ENCODE results near the gene MGME1.

Gene MGME1, protein sequence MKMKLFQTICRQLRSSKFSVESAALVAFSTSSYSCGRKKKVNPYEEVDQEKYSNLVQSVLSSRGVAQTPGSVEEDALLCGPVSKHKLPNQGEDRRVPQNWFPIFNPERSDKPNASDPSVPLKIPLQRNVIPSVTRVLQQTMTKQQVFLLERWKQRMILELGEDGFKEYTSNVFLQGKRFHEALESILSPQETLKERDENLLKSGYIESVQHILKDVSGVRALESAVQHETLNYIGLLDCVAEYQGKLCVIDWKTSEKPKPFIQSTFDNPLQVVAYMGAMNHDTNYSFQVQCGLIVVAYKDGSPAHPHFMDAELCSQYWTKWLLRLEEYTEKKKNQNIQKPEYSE

DNA sequence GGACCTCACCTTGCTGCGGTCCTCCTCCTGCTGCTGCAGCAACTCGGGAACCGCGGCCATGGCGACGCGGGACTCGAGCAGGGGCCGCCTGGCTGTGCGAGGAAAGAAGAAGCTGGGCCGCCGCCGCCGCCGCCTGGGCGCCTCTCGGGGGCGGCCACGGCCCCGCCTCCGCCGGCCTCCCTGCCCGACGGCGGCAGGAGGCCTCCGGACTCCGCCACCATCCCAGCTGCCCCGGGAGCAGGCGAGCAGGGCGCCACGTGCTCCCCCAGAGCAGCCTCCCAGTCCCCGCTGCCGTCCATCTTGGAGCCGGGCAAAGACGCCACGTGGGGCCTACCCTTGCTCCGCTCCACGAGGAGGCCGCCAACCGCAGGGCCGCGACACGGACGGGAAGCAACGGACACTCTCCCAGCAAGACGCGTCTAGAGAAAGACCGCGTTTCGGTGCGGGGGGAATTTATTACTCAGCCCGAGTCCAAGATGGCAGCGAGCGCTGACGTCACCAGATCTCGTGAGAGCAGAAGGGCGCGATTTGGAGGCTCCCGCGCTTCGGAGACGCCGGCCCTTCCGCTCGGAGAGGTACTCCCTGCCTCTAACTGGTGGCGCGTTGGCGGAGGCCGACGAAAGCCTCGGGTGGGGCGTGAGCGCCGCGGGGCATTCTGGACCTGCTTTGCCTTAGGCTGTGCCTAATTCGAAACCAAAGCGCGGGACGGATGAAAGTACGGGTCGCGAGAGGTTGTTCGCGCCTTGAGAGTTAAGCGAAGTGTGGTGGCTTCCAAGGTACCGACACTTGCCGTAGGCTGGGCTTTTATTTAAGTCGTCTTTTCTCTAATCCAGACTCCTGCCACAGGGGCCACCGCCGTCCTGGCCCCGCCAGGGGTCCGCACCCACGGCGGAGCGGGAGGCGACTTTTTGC is at the start of gene MGME1, which contains the start of gene SNX5:
TSS of gene MGME1 (plus strand) at position 653 of the 912 bp plus-strand sequence. CDS start 842 bp downstream, outside the sequence.
TSS of gene SNX5 (minus strand) at position 429 of the 912 bp plus-strand sequence. CDS start at position 60, 369 bp downstream.
- peak; percentile 99 for DNase-seq

DNA sequence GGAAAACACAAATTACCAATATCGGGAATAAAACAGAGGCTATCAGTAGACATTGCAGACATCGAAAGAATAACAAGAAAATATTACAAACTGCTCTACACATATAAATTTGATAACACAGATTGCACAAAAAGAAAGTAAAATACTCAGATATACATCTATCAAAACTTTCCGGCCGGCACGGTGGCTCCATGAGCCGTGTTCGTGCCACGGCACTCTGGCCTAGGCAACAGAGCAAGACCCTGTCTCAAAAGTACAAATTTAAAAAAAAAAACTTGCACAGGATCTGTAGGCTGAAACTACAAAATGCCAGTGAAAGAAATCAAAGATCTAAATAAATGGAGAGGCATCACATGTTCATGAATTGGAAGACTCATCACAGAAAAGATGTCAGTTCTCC is 49.7 kb upstream of the MGME1 start:
- no peak for DNase-seq

DNA sequence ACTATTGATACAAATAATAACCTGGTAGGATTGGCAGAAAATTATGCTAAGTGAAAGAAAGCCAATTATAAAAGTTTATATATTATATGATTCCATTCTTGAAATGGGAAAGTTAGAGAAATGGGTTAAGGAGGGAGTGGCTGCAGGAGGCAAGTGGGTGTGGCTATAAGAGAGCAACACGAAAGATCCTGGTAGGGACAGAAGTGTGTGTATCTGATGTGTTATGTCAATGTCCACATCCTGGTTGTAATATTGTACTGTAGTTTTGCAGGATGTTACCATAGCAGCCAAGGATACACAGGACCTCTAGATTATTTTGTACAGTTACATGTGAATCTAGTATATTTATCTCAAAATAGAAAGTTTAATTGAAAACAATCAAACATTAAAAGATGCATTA is 47.0 kb upstream of the MGME1 start:
- DNase-seq = no peak

DNA sequence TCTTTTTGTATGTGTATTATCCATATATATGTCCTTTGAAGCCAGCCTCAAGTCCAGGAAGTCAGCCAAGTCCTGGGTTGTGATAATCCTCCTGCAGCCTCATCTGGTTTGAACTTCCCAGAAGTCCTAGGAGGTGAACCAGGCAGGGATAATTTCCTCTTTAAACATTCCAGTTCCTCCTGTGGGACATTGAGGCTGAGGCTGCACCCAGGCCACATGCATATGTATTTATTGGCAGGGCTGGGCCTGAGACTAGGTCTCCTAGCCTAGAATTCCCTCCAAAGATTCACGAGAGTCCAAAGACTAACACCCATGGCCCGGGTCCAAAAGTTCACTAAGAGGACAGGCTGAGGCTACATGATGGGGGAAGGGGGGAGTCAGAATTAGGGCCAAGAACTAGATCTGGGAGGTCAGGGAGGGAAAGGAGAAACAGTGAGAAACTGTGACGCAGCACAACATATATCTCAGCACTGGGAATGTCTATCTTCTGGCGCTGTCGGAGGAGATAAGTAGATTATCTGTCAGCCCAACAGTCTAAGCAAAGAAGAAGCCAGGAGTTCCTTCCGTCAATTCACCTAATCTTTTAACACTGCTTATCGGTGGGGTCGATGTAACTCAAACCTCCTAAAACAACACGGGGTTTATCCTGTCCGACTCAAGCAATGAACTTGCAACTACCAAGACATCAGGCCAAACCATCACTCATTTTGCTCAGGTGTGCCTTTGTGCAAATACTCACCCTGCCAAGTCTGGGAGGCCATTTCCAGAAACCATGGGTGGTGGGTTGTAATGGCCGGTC is 43.5 kb upstream of the MGME1 start:
- DNase-seq = no peak

DNA sequence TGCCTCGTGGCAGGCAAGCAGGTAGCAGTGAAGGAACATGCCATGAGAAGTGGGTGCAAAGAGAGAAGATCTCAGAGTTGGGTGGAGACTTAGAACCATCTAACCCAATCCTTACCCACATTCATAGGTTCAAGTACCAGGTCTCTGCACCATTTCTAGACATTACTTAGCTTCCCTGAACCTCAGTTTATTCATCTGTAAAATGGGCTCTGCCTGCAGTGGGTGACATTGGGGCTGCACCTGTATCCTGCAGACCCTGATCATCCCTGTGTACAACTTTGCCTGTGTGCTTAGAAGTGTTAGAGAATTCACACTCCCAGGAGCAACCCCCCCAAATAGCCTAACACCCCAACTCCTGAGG is 42.9 kb upstream of the MGME1 start:
- no peak for DNase-seq

DNA sequence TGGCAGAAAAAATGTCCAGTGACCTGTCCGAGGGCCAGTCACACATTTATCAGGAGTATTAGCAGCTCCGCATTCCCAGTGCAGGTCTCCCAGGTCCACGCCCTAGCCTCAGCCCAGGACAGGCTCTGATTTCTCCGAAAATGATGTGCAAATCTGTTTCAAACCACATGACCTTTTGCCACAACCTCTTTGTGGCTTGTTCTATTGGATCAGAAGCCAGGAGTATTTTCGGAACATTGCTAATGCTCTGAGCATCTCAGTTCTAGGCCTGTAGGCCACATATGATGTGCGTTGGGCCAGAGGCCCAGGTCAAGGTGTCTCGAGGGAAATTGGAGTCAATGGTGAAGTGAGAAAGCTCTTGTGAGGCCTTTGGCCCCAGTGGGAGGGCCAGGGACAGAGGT is 40.6 kb upstream of the MGME1 start:
- DNase-seq = no peak

DNA sequence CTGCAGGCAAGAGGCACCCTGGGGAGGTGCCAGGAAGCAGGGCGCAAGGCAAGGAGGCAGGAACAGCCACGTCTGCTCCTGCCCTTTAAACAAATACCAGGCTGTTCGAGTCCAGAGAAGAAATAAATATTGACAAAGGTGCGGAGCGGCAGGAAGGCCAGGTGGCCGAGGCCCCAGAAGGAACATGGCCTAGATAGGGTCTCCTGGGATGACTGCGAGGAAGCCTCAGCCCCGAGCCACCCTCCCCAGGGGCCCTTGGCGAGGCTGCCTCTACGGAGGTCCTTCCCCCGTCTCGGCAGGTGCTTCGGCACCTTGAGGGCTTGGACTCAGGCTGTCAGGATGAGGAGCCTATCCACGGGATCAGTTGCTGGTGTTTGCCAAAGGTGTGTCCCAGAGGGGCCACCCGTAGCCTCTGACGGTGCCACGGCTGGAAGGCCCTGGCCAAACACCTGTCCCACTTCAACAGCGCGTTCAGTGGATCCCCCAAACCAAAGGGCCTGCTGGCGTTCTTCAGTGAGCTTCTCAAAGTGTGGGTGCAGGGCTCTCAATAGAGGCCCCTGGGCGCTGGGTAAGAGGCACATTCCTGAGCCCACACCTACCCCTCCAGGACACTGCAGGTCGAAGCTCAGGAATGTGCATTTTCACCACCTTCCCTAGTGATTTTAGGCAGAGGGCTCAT is 40.0 kb upstream of the MGME1 start:
- DNase-seq = no peak

DNA sequence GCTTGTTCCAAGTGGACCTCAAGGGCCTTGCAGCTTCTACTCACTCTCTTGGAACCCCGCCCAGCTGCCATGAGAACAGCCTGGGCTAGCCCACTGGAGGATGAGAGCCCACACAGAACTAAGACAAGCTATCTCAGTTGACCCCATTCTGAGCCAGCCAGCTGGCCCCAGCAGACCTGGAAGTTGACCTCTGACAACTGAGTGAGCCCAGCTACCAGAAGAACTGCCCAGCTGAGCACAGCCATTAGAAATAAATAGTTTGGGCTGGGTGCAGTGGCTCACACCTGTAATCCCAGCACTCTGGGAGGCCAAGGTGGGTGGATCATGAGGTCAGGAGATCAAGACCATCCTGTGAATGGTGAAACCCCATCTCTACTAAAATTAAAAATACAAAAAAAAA is 37.3 kb upstream of the MGME1 start:
- DNase-seq = no peak

DNA sequence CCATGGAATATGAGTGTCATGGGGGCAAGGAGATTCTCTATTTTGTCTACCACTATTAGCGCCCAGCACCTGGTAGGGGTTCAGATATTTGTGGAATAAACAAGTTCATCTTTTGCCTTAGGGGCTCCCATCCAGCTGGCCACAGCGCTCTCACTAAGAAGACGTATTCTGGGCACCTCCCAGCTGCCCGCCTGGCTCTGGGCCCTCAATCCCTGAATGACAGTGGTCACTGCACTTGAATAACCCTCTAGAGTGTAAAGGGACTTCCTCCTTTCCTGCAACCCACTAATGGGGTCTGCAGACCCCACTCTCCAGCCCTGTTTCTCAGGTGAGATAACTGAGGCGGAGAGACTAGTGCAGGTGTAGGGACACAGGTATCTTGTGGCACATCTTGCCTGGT is 36.4 kb upstream of the MGME1 start:
- no peak for DNase-seq

DNA sequence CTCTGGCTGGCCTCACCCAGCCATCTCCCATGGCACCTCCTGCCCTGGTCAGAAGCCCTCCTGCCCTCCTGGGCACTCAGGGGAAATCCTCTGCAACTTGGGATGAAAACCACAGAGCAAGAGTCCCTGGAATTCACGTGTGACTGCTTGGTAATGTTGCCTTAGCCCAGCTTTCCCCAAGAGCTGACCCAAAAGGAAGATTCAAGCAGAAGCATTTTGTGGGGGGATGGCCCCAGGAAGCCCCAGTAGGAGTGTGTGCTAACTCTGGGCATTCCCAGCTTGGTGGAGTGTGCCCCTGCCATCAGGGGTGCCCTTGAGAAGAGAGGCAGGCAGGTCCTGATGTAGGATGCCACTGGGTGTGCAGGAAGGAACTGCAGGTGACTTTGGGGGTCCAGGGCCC is 35.7 kb upstream of the MGME1 start:
- no peak for DNase-seq

DNA sequence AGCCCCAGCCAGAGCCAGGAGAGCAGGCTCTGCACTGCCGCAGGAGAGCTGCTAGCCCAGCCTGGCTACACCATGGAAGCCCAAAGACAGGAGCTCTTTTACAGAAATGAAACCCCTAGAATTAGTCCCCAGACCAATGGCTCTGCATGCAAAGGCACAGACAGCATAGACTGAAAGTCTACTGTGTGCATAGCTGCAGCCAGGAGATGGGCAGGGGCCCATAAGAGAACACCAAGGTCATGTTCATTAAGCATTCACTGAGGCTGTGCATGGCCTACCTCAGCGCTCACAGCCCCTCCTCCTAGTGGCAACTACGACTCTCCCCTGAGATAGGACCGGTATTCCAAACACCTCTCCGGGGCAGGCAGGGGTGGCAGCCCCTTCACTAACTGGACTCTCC is 35.1 kb upstream of the MGME1 start:
- no peak for DNase-seq

DNA sequence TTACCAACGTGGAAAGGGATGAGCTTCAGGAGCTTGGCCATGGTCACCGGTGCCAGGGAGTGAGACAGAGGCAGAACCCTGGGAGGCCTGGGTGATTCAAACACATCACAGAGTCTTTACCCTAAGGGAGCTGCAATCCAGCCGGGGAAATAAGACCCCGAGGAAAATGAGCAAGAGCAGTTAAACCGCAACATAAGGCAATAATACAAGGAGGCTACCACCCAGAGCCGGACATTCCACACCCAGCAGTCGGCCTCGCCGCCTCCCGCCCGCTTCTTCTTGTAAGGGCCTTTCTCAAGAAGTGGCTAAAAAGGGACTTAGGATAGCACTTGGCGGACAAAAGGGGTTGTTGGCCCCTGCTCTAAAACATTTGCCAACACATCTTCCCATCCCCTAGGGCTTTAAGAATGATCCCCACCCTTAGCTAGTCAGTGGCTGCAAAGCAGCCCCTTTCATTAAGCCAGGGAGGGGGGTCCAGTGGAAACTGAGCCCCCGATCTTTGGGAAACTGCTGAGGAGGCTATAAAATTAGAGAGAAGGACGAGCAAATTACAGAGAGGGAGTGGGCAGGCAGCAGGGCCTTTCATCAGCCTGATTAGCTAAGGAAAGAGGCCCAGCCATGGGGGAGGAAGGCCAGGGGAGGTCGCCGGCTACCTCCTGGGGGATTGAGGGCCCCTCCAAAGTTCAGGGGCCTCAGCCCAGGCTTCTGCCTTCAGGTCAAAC is 34.5 kb upstream of the MGME1 start:
- DNase-seq = no peak

DNA sequence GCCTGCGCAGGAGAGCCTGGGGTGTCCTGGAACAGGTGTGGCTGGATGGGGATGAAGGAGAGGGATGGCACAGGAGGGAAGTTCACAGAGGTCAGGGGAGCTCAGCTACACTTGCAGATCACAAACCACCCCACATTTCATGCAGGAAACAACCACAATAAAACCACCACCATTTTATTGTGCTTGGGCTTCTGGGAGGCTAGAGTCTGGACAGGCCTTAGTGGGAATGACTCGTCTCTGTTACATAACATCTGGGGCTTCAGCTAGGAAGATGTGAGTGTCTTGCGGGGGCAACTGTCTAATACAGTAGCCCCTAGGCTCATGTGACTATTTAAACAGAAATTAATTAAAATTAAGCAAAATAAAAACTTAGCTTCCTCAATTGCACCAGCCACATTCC is 33.6 kb upstream of the MGME1 start:
- DNase-seq = no peak

DNA sequence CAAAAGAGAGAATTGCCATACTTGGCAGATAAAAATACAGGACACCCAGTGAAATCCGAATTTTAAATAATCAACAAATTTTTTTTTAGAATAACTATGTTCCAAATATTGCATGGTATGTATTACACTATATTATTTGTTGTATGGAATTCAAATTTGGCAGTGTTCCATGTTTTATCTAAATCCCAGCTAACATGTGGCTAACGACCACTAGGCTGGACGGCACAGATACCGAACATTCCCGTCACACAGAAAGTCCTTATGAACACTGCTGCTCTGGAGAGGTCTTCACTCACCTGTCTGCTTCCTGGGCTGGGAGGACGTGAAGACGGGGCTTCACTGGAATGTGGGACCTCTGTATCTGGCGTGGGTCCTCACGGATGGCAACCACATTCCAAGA is 33.1 kb upstream of the MGME1 start:
- DNase-seq = no peak

DNA sequence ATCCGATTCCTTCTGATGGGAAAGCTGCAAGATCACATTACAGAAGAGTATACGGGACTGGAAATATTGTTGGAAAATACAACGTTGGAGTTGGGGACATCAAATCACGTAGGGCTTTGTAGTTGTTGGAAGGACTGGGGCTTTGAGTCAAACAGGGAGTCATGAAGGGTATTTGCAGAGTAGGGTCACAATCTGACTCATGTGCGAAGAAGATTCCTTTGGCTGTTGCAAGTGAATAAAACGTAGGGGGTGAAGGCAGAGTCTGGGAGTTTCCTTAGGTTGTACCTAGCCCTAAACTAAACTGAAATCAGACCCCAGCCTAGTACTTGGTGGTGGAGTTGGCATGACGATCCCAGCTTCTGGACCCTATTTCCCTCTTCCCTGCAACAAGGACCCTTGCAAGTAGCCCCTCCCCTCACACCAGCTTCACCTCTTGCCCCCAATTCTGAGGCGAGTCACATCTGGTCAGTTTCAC is 32.5 kb upstream of the MGME1 start:
- no peak for DNase-seq

DNA sequence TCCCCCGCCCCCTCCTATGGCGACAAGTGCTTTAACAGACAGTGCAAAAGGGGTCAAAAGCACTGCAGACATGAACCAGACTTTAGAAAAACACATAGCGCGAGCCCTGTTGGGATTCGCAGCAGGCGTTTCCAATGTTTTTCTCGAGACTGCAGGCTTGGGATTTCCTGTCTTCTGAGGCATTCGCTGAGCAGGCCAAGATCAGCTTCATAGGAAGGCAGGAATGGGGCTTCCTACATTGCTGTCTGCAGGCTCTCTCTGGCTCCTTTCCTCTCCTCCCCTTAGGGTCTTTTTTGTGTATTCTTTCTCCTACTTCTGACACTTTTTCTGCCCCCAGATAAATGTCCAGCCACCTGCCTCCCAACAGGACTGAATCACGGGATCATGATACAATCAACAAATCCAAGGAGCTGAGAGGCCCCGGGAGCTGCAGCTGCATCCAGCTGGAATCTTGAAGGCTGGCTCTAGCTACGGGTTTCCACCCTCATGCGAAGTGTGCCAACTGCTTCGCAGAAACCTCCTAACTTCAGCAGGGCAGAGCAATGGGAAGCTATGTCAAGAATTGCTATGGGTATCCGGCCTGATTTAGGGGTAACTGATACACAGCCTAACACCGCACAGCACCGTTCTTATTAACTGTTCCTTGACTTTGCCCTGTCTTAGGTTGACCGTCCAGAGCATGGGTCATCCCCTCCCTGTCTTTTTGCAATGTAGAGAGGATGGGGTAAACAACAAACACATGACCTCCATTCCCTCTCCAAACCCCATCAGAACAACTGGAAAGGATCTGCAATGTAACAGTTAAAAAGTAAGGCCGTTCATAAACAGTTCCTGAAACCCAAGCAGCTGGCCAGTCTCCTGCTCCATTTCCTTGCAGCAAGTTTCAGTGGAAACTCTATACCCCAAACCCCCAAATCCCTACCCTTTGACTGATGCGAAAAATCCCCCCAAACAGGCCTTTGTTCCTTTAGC is 31.8 kb upstream of the MGME1 start:
- no peak for DNase-seq

DNA sequence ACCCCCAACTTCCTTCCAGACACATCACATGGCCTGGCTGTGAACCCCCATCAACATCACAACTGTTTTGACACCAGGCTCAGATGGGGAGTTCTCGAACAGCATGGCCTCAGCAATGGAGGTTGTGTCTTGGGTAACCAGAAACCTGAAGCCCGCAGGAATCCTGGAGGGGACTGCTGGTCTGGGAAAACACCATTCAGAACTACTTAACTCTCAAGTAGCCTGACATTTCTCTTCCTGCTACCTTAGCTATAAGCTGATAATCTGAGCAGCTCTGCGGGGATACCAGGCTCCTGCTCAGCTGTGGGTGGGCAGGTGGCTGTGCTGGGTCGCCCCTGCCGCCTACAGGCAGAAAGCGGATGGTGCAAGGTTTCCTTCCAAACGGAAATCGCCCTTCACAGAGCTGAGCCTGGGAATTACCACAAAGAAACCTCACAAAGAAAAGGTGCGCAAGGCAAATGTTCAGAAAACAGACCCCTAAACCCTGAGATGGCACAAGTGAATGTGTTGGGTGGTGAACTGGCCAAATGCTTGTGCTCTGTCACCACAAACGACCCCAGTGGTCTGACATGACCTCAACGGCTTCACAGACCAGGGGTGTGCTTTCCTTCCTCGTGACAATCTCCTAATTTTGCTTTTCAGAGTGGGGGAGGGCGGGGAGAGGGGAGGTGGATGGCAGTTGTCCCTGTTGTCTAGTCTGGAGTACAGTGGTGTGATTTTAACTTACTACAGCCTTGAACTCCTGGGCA is 29.8 kb upstream of the MGME1 start:
- DNase-seq = peak; percentile 70 to 73

DNA sequence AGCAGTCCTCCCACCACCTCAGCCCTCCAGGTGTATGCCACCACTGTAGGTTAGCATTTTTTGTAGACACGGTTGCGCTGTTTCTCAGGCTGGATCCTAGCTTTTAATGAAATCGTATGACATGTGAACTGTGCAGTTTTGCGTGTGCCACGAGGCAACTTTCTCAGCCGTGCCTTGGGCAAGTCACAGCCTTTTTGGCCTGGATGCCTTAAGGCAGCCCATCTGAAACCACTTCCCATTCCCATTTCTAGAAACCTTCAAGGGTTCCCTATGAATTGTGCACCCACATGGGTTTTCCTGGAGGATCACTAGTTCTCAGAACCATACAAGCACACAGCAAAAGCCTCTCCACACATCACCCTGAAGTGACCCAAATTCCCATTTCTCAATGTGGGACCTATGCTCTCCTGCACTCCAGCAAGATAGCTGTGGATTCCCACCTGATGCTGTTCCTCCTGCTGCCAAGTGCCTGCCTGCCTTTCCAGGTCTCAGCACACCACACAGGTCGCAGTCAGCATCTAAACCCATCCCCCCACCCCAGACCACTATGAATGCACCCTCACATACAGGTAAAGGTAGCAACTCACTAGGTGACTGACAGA is 29.1 kb upstream of the MGME1 start:
- no peak for DNase-seq

DNA sequence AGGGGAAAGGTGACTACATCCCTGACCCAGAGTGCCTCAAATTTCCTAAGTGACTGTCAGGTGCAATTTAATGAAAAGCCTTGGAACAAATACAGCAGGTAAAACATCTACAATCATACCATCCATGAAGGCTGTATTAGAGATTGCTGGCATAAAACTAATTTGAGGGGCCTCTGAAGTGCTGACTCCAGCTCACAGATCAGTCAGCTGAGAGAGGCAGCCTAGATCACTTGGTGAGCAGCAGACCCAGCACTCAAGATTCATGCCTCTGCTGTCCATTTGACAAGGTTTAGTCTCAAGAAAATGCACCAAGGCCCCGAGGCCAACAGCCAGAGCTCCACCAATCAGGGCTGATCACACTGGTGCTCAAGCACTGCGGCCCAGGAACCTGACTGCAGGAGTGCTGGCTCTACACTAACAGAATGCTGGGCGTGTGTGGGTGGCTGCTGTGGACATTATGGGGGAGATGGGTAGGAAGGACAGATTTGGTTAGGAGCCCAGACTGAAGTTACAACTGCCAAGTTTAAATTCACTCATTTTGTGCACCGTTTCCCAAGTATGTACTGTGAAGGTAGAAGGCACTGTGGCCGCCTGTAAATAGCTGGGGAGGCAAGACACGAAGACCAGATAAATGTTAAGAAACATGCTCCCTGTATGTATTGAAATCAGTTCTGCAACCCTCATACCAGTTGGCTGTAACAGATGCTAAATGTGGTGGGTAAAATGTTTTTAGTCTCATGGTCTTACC is 28.4 kb upstream of the MGME1 start:
- DNase-seq = no peak
